K562 (cell line): ENCODE measurements around the gene R3HDM2. TPM values are rescaled to one million over a fixed set of nuclear protein-coding genes. Genes with fewer than 3 reads are reported as not detected.

Source experiments
- BRD9 ChIP-seq: fragments of 450-650 bp; IDR thresholded peaks from 2 replicates; pipeline ENCODE4 v1.6.1; 2018; ENCODE audit warnings: low read depth; ENCODE audit not compliant: partially characterized antibody
- CBFA2T2 ChIP-seq: fragments of 450-650 bp; conservative IDR thresholded peaks from 2 replicates; pipeline ENCODE4 v1.6.1; 2017; ENCODE audit warnings: mild to moderate bottlenecking
- CSDE1 ChIP-seq, 2 experiments: fragments of 450-650 bp; IDR thresholded peaks; 2 replicates each; pipeline ENCODE4 v1.6.1; 2016; ENCODE audit warnings: mild to moderate bottlenecking in 1 of 2
- FOXK2 ChIP-seq, 2 experiments: fragments of 450-650 bp; IDR thresholded peaks in 1 of 2; conservative IDR thresholded peaks in 1 of 2; 2 replicates each; pipeline ENCODE4 v1.6.1; 2016; ENCODE audit warnings: low read depth in 2 of 2, mild to moderate bottlenecking in 1 of 2
- GMEB1 ChIP-seq: fragments of 250-450 bp; sonication (Bioruptor Pico); IDR thresholded peaks from 2 replicates; pipeline ENCODE4 v1.4.0; 2020; ENCODE audit warnings: mild to moderate bottlenecking
- LARP7 ChIP-seq: fragments of 450-650 bp; IDR thresholded peaks from 2 replicates; pipeline ENCODE4 v1.6.1; 2016
- MGA ChIP-seq: fragments of 450-650 bp; IDR thresholded peaks from 2 replicates; pipeline ENCODE4 v1.6.1; 2016; ENCODE audit warnings: mild to moderate bottlenecking, moderate library complexity
- RBM22 ChIP-seq: fragments of 200-400 bp; formaldehyde crosslinking; IDR thresholded peaks from 2 replicates; pipeline ENCODE4 v1.6.1; 2018; ENCODE audit warnings: low read length, low read depth; ENCODE audit not compliant: poor library complexity, severe bottlenecking
- SMAD3 ChIP-seq: fragments of 450-650 bp; formaldehyde crosslinking; conservative IDR thresholded peaks from 2 replicates; pipeline ENCODE4 v1.4.0; 2020; ENCODE audit warnings: mild to moderate bottlenecking
- TCF15 ChIP-seq: fragments of 250-450 bp; sonication (Bioruptor Pico); IDR thresholded peaks from 2 replicates; pipeline ENCODE4 v1.8.0; 2022; ENCODE audit warnings: moderate library complexity, mild to moderate bottlenecking, inconsistent platforms
- ZBTB34 ChIP-seq: fragments of 250-450 bp; sonication (Bioruptor Pico); IDR thresholded peaks from 2 replicates; pipeline ENCODE4 v1.8.0; 2021; ENCODE audit warnings: mild to moderate bottlenecking, moderate library complexity
- ZFPM2 ChIP-seq: fragments of 250-450 bp; sonication (Bioruptor Pico); IDR thresholded peaks from 2 replicates; pipeline ENCODE4 v1.5.1; 2022; ENCODE audit warnings: mild to moderate bottlenecking
- polyA plus RNA-seq, 8 experiments: library from polyadenylated mRNA; depleted of rRNA in 4 of 8; stranded (reverse) in 5 of 8; unstranded in 3 of 8; fragments of >200 nt; fragmentation: Nextera tagmentation in 2 of 8; fragmentation: Illumina TruSeq in 1 of 8; extraction: Ambion mirVana in 2 of 8; extraction: Trizol in 1 of 8; gene quantifications; 2 replicates each; pipeline versions ENCODE4 v1.2.1 to v1.2.3, GENCODE V29; 2011 to 2014; ENCODE audit warnings: inconsistent platforms in 1 of 8, missing spikeins in 1 of 8
- total RNA-seq, 7 experiments: library from RNA; depleted of rRNA in 6 of 7; stranded (reverse); fragments of >200 nt in 6 of 7; fragmentation: Illumina TruSeq in 2 of 7; extraction: Trizol in 2 of 7; gene quantifications; 2 replicates each; pipeline versions ENCODE4 v1.2.1 to v1.2.3, GENCODE V29; 2011 to 2021; ENCODE audit warnings: low replicate concordance in 1 of 7

Gene R3HDM2
- total and polyA plus RNA-seq, 9 of the 15 experiments (the other 6 are each of a cell fraction or from before 2014, with no cell fraction given), result 3.3 to 18.8 (median 9.0) TPM

- TF ChIP-seq MGA, result peak; percentile 72
- TF ChIP-seq RBM22, result no peak
- no peak for TF ChIP-seq CSDE1 (IDR thresholded peaks at IDR 0.05)
- no peak for TF ChIP-seq CBFA2T2
- TF ChIP-seq ZFPM2 (CRISPR knock-in tag), result no peak
- TF ChIP-seq SMAD3, result no peak
- no peak for TF ChIP-seq BRD9
- TF ChIP-seq TCF15, result no peak
- TF ChIP-seq ZBTB34 (CRISPR knock-in tag), result no peak
- TF ChIP-seq GMEB1 (CRISPR knock-in tag), result peak; percentile 25; the same call in 1 of the 2 replicates
- TF ChIP-seq LARP7, result no peak
- TF ChIP-seq FOXK2 (conservative IDR thresholded peaks at IDR 0.05 in 1 of 2, IDR thresholded peaks at IDR 0.05 in 1 of 2; ENCODE audit: low read depth in 2 of 2), result peak; percentile 27 to 45; a peak in 1 of 4 replicates
These were observed 190.5 kb downstream of the R3HDM2 start (continued) for GRCh38 chr12:57240066-57240921.
